Neural progenitor cell (in vitro differentiated cells): ENCODE results near the gene SSTR5.

Experiments
- EZH2phosphoT487 ChIP-seq: fragments of 200-600 bp; sonication (generic); IDR thresholded peaks from 2 replicates; pipeline ENCODE4 v1.6.1; 2017; ENCODE audit warnings: antibody characterized with exemption
- TF ChIP-seq, protein P1 (sequence below): fragments of 200-600 bp; sonication (generic); IDR thresholded peaks from 2 replicates; pipeline ENCODE4 v1.5.1; 2017; ENCODE audit warnings: antibody characterized with exemption, mild to moderate bottlenecking

GRCh38 chr16:1093284-1094123 lies 21.0 kb downstream of the SSTR5 start:
- TF ChIP-seq, protein P1, sequence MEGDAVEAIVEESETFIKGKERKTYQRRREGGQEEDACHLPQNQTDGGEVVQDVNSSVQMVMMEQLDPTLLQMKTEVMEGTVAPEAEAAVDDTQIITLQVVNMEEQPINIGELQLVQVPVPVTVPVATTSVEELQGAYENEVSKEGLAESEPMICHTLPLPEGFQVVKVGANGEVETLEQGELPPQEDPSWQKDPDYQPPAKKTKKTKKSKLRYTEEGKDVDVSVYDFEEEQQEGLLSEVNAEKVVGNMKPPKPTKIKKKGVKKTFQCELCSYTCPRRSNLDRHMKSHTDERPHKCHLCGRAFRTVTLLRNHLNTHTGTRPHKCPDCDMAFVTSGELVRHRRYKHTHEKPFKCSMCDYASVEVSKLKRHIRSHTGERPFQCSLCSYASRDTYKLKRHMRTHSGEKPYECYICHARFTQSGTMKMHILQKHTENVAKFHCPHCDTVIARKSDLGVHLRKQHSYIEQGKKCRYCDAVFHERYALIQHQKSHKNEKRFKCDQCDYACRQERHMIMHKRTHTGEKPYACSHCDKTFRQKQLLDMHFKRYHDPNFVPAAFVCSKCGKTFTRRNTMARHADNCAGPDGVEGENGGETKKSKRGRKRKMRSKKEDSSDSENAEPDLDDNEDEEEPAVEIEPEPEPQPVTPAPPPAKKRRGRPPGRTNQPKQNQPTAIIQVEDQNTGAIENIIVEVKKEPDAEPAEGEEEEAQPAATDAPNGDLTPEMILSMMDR, result no peak
- TF ChIP-seq EZH2phosphoT487, result no peak
